Adrenal gland (tissue), 12 donors: Measurements from ENCODE around the gene IDH3A. TPM values are rescaled to one million over a fixed set of nuclear protein-coding genes. Genes with fewer than 3 reads are reported as not detected.

ENCODE experiments used
- DNase-seq, 7 donors: peaks; one replicate each; pipeline ENCODE4 v3.0.0-alpha.2; 2019 to 2020
- H3K27ac ChIP-seq, 5 donors: fragments of 200-600 bp; sonication (generic) in 4 of 5; 1 replicate in 3 of 5; 2 replicates in 2 of 5; pipeline versions ENCODE4 v1.5.1 to v1.8.0; 2016 to 2020; ENCODE audit warnings: mild to moderate bottlenecking in 1 of 5
- H3K27me3 ChIP-seq: fragments of 200-600 bp; 2 replicates; pipeline ENCODE4 v1.8.0; 2021
- H3K36me3 ChIP-seq, 2 donors: fragments of 200-600 bp; replicated peaks in 1 of 2; 1 replicate in 1 of 2; 2 replicates in 1 of 2; pipeline versions ENCODE4 v1.5.1 to v1.8.0; 2018 to 2022
- H3K4me1 ChIP-seq, 2 donors: fragments of 200-600 bp; replicated peaks in 1 of 2; 1 replicate in 1 of 2; 2 replicates in 1 of 2; pipeline versions ENCODE4 v1.5.1 to v1.8.0; 2018 to 2021
- H3K4me3 ChIP-seq, 4 donors: fragments of 200-600 bp; sonication (generic) in 3 of 4; one replicate each; pipeline ENCODE4 v1.5.1; 2016 to 2018
- H3K9me3 ChIP-seq, 3 donors: fragments of 200-600 bp; sonication (generic) in 1 of 3; replicated peaks in 1 of 3; 1 replicate in 2 of 3; 2 replicates in 1 of 3; pipeline versions ENCODE4 v1.5.1 to v1.8.0; 2016 to 2021
- CTCF ChIP-seq, 6 experiments: fragments of 450-650 bp in 4 of 6; fragments of 200-600 bp in 2 of 6; sonication (generic) in 1 of 6; IDR thresholded peaks; 1 replicate in 5 of 6; 2 replicates in 1 of 6; pipeline versions ENCODE4 v1.5.1 to v1.8.0; 2016 to 2021; ENCODE audit warnings: antibody characterized with exemption in 6 of 6, mild to moderate bottlenecking in 2 of 6, moderate library complexity in 1 of 6
- POLR2A ChIP-seq, 2 donors: fragments of 450-650 bp; IDR thresholded peaks; one replicate each; pipeline ENCODE4 v1.6.1; 2017; ENCODE audit warnings: antibody characterized with exemption in 2 of 2, mild to moderate bottlenecking in 2 of 2, moderate library complexity in 1 of 2
- WGBS, 4 donors: extraction: QIAGEN DNeasy Blood & Tissue Kit in 2 of 4; methylation state at CpG; one replicate each; pipeline versions ENCODE4 v1.1.5 to v1.1.7; 2013 to 2017; 5-methylcytosine and 5-hydroxymethylcytosine counted together
- intact Hi-C, 2 donors: fragments of 100-400 bp; cut with DNase I; formaldehyde crosslinking; loops; one replicate each; pipeline versions ENCODE4 v1.14.1 to v1.15.0; 2022 to 2023
- polyA plus RNA-seq, 3 donors: library from polyadenylated mRNA; stranded (reverse); fragments of 200-250 nt in 2 of 3; fragments of 350-450 nt in 1 of 3; fragmentation: Illumina TruSeq in 1 of 3; extraction: RNeasy Lipid Tissue Mini Kit (QIAGEN cat#74804) in 1 of 3; gene quantifications; one replicate each; pipeline ENCODE4 v1.2.3, GENCODE V29; 2013 to 2014
- total RNA-seq, 9 donors: library from RNA; depleted of rRNA in 4 of 9; stranded (reverse); fragments of >200 nt in 4 of 9; fragments of 120-200 nt in 1 of 9; fragmentation: NEBNext Ultra II Directional in 1 of 9; extraction: Animal tissue kit (Norgen Biotek cat#: 25700) in 1 of 9; gene quantifications; one replicate each; pipeline versions ENCODE4 v1.1.0 to v1.2.4, GENCODE V29; 2013 to 2023
- donor health status: healthy with polysubstance abuse.
- donor health status: Bipolar disorder and iron deficiency.
- donor health status: DM: yes; HTN: yes; CAD: no.
- donor health status: DM: no; HTN: no; CAD: no.
- donor health status: DM: no; HTN: no; CAD: no.
- donor health status: DM: yes; HTN: yes; CAD: no.

IDH3A gene
- total and polyA plus RNA-seq, 12 donors: 26.9 to 392 (median 132) TPM

GRCh38 chr15:78212008-78212407 is 62.8 kb downstream of the IDH3A start:
- TF ChIP-seq CTCF (IDR thresholded peaks at IDR 0.05) (no peak), POLR2A (IDR thresholded peaks at IDR 0.05) (no peak)
- DNase-seq: peak in 1 of 7 donors; percentile 13
- intact Hi-C loops: no loop called here
- H3K27ac ChIP-seq: peak overlapping the region in 1 of 5 donors; percentile 38
- no peaks in the 10 kb centered on the region for H3K27me3 ChIP-seq
- 72 to 88% (median 82%) methylated on average over 10 of the region's 10 CpGs for WGBS, 4 donors
- no peak overlapping the region for H3K4me3 ChIP-seq
- H3K9me3 ChIP-seq: no peaks in the 10 kb centered on the region
- peaks cover 32% of the 10 kb centered on the region in 2 donors for H3K4me1 ChIP-seq
- H3K36me3 ChIP-seq: no peaks in the 10 kb centered on the region

GRCh38 chr15:78212546-78213424 is 63.6 kb downstream of the IDH3A start:
- Histone ChIP-seq H3K27me3 (no peaks in the 10 kb centered on the region), H3K4me1 (peaks cover 32% of the 10 kb centered on the region in 2 donors), H3K9me3 (no peaks in the 10 kb centered on the region), H3K27ac (peak overlapping the region in 2 of 5 donors; percentile 37 to 38), H3K36me3 (no peaks in the 10 kb centered on the region), H3K4me3 (no peak overlapping the region)
- no peak for TF ChIP-seq POLR2A (IDR thresholded peaks at IDR 0.05)
- TF ChIP-seq CTCF (IDR thresholded peaks at IDR 0.05): no peak
- WGBS, 4 donors: 51 to 78% (median 57%) methylated on average over 8 to 17 of the region's 17 CpGs
- intact Hi-C loops: no loop called here
- DNase-seq: peak; percentile 84 to 94 (median 90)

GRCh38 chr15:78213425-78213750 is 64.2 kb downstream of the IDH3A start:
- Histone ChIP-seq H3K27ac (no peak overlapping the region), H3K27me3 (no peaks in the 10 kb centered on the region), H3K36me3 (no peaks in the 10 kb centered on the region), H3K4me1 (peaks cover 32% of the 10 kb centered on the region in 2 donors), H3K4me3 (no peak overlapping the region), H3K9me3 (no peaks in the 10 kb centered on the region)
- peak in 1 of 7 donors; percentile 24 for DNase-seq
- intact Hi-C loops: no loop called here
- no peak for TF ChIP-seq POLR2A (IDR thresholded peaks at IDR 0.05)
- TF ChIP-seq CTCF (IDR thresholded peaks at IDR 0.05): no peak
- WGBS, 4 donors: 88 to 96% (median 94%) methylated on average over 4 to 6 of the region's 6 CpGs

GRCh38 chr15:78213956-78214355 is 64.8 kb downstream of the IDH3A start:
- peak overlapping the region in 3 of 5 donors; percentile 68 to 75 (median 74) for H3K27ac ChIP-seq
- WGBS, 4 donors: 87 to 96% (median 90%) methylated on average over 4 of the region's 4 CpGs
- H3K36me3 ChIP-seq: no peaks in the 10 kb centered on the region
- H3K27me3 ChIP-seq: no peaks in the 10 kb centered on the region
- H3K4me3 ChIP-seq: no peak overlapping the region
- H3K4me1 ChIP-seq: peaks cover 32% of the 10 kb centered on the region in 2 donors
- TF ChIP-seq POLR2A (IDR thresholded peaks at IDR 0.05): no peak
- TF ChIP-seq CTCF (IDR thresholded peaks at IDR 0.05): no peak
- DNase-seq: peak in 1 of 7 donors; percentile 15
- H3K9me3 ChIP-seq: no peaks in the 10 kb centered on the region
- intact Hi-C loops: no loop called here
